Choroid plexus epithelial cell (primary cell): ENCODE data around the gene CDT1.
A peak's percentile ranks its signal among the peaks of the same experiment; 100 is the strongest.

Experiments
- DNase-seq: peaks from one replicate; pipeline ENCODE4 v3.0.0-alpha.2; 2010; ENCODE audit warnings: low read depth
- H3K4me3 ChIP-seq: 2 replicates; pipeline ENCODE4 v1.5.1; 2011; ENCODE audit warnings: low read depth, mild to moderate bottlenecking, control low read depth, low read length, moderate library complexity
- CTCF ChIP-seq: conservative IDR thresholded peaks from 2 replicates; pipeline ENCODE4 v1.5.1; 2011; ENCODE audit warnings: low read depth, mild to moderate bottlenecking, control low read depth, inconsistent platforms, low read length, moderate library complexity

The CDT1 gene

GRCh38 chr16:88847654-88848053, 44.1 kb downstream of the CDT1 start:
- no peak for TF ChIP-seq CTCF
- no peak overlapping the region for H3K4me3 ChIP-seq
- DNase-seq, result no peak

GRCh38 chr16:88848557-88848956, 45.0 kb downstream of the CDT1 start:
- no peak overlapping the region for H3K4me3 ChIP-seq

GRCh38 chr16:88850531-88851199, 47.1 kb downstream of the CDT1 start:
- H3K4me3 ChIP-seq, result no peak overlapping the region
- TF ChIP-seq CTCF, result no peak
- no peak for DNase-seq

More at GRCh38 chr16:88848557-88848956, 45.0 kb downstream of the CDT1 start:
- no peak for TF ChIP-seq CTCF
- no peak for DNase-seq

- TF ChIP-seq CTCF, result no peak
- no peak for DNase-seq
- H3K4me3 ChIP-seq, result no peak overlapping the region
These were observed 48.0 kb downstream of the CDT1 start for GRCh38 chr16:88851616-88852015.

GRCh38 chr16:88853325-88853941, 49.8 kb downstream of the CDT1 start:
- no peak for TF ChIP-seq CTCF
- peak; percentile 21 for DNase-seq
- no peak overlapping the region for H3K4me3 ChIP-seq

GRCh38 chr16:88854306-88855111, 50.9 kb downstream of the CDT1 start:
- no peak overlapping the region for H3K4me3 ChIP-seq
- no peak for TF ChIP-seq CTCF
- no peak for DNase-seq
